H1 (cell line): Measurements from ENCODE around the gene UNC80. TPM values are rescaled to one million over a fixed set of nuclear protein-coding genes. Genes with fewer than 3 reads are reported as not detected.

Experiments
- CTCF ChIA-PET: fragments of 300-600 bp; sonication (Branson Sonifier 250); formaldehyde crosslinking; loops from one replicate; lab custom pipeline; 2021; ENCODE audit not compliant: partially characterized antibody; lab: Charles Lee
- POLR2A ChIA-PET: fragments of 300-600 bp; sonication (Branson Sonifier 250); formaldehyde crosslinking; loops from one replicate; lab custom pipeline; 2021; ENCODE audit warnings: inconsistent platforms; ENCODE audit not compliant: partially characterized antibody; lab: Charles Lee
- DNase-seq, 2 experiments: peaks; one replicate each; pipeline versions ENCODE4 v3.0.0 to v3.0.0-alpha.2; 2010 to 2022; ENCODE audit warnings: low spot score in 2 of 2, low read depth in 1 of 2, mixed read lengths in 1 of 2
- FAIRE-seq: peaks from 2 replicates; lab custom pipeline; 2011; peaks lifted over from hg19 to GRCh38; lab: Jason Lieb, UNC
- H2AFZ ChIP-seq: 2 replicates; pipeline ENCODE4 v1.8.1; 2012; ENCODE audit warnings: low read length, inconsistent platforms
- H2AK5ac ChIP-seq: 2 replicates; pipeline ENCODE4 v1.6.1; 2013; ENCODE audit warnings: low read depth, low read length
- H2BK120ac ChIP-seq: replicated peaks from 2 replicates; pipeline ENCODE3; 2013; ENCODE audit warnings: low read depth, low read length, inconsistent platforms
- H2BK12ac ChIP-seq: 2 replicates; pipeline ENCODE4 v1.6.1; 2013; ENCODE audit warnings: low read depth, low read length
- H2BK15ac ChIP-seq: 2 replicates; pipeline ENCODE4 v1.6.1; 2013; ENCODE audit warnings: low read length
- H2BK20ac ChIP-seq: 2 replicates; pipeline ENCODE4 v1.6.1; 2013; ENCODE audit warnings: low read length
- H2BK5ac ChIP-seq: 2 replicates; pipeline ENCODE4 v1.6.1; 2013; ENCODE audit warnings: low read depth, low read length
- H3K14ac ChIP-seq: 2 replicates; pipeline ENCODE4 v1.6.1; 2013; ENCODE audit warnings: inconsistent platforms; ENCODE audit not compliant: insufficient read length
- H3K18ac ChIP-seq: 2 replicates; pipeline ENCODE4 v1.6.1; 2013; ENCODE audit warnings: low read length; ENCODE audit errors: extremely low read depth
- H3K23ac ChIP-seq: 2 replicates; pipeline ENCODE4 v1.6.1; 2013; ENCODE audit warnings: inconsistent platforms; ENCODE audit not compliant: insufficient read length
- H3K23me2 ChIP-seq: 2 replicates; pipeline ENCODE4 v1.6.1; 2013; ENCODE audit warnings: low read depth, low read length
- H3K27ac ChIP-seq: 2 replicates; pipeline ENCODE4 v1.6.1; 2011; ENCODE audit warnings: low read depth, low read length, inconsistent platforms
- H3K27me3 ChIP-seq, 4 experiments: replicated peaks in 1 of 4; 1 replicate in 1 of 4; 2 replicates in 3 of 4; pipeline versions ENCODE4 v1.6.1 to v1.8.1; 2011 to 2013; ENCODE audit warnings: low read length in 3 of 4, mild to moderate bottlenecking in 3 of 4, inconsistent platforms in 2 of 4, mixed read lengths in 2 of 4, moderate library complexity in 1 of 4; ENCODE audit not compliant: control insufficient read depth in 3 of 4, insufficient read depth in 3 of 4; ENCODE audit errors: extremely low read depth in 1 of 4
- H3K36me3 ChIP-seq, 4 experiments: 2 replicates each; pipeline versions ENCODE4 v1.6.1 to v1.8.1; 2011 to 2013; ENCODE audit warnings: mild to moderate bottlenecking in 4 of 4, low read length in 3 of 4, moderate library complexity in 2 of 4, control low read depth in 1 of 4, inconsistent platforms in 1 of 4; ENCODE audit not compliant: insufficient read depth in 4 of 4, control insufficient read depth in 2 of 4
- H3K4ac ChIP-seq: replicated peaks from 2 replicates; pipeline ENCODE3; 2013; ENCODE audit warnings: low read length, low read depth, mixed read lengths, inconsistent platforms; ENCODE audit not compliant: insufficient read length
- H3K4me1 ChIP-seq, 4 experiments: replicated peaks in 1 of 4; 1 replicate in 1 of 4; 2 replicates in 3 of 4; pipeline versions ENCODE4 v1.6.1 to v1.8.1; 2011 to 2013; ENCODE audit warnings: low read length in 3 of 4, inconsistent platforms in 2 of 4, mixed read lengths in 1 of 4; ENCODE audit not compliant: insufficient read depth in 4 of 4, control insufficient read depth in 3 of 4
- H3K4me2 ChIP-seq, 2 experiments: 2 replicates each; pipeline versions ENCODE4 v1.6.1 to v1.8.1; 2011 to 2013; ENCODE audit warnings: low read depth in 2 of 2, low read length in 2 of 2, control low read depth in 1 of 2, inconsistent platforms in 1 of 2, mild to moderate bottlenecking in 1 of 2; ENCODE audit not compliant: insufficient read depth in 1 of 2
- H3K4me3 ChIP-seq, 4 experiments: fragments of 200-600, 300-600 bp in 1 of 4; sonication (generic), shearing (Covaris generic), sonication (Bioruptor Twin) in 1 of 4; 2 replicates each; pipeline versions ENCODE4 v1.5.1 to v1.8.1; 2011 to 2016; ENCODE audit warnings: low read length in 4 of 4, low read depth in 3 of 4, control low read depth in 2 of 4, inconsistent platforms in 2 of 4, mild to moderate bottlenecking in 2 of 4, mixed read lengths in 1 of 4, moderate library complexity in 1 of 4; ENCODE audit not compliant: insufficient read depth in 2 of 4; ENCODE audit errors: extremely low read depth in 1 of 4
- H3K56ac ChIP-seq: replicated peaks from 2 replicates; pipeline ENCODE3; 2013; ENCODE audit warnings: low read depth, mild to moderate bottlenecking, mixed read lengths, low read length, inconsistent platforms; ENCODE audit not compliant: insufficient read length
- H3K79me1 ChIP-seq: 2 replicates; pipeline ENCODE4 v1.6.1; 2013; ENCODE audit warnings: low read depth, low read length, control low read depth
- H3K79me2 ChIP-seq, 2 experiments: 2 replicates each; pipeline versions ENCODE4 v1.6.1 to v1.8.1; 2012 to 2013; ENCODE audit warnings: low read length in 2 of 2, mild to moderate bottlenecking in 2 of 2, inconsistent platforms in 1 of 2; ENCODE audit not compliant: insufficient read depth in 2 of 2, control insufficient read depth in 1 of 2
- H3K9ac ChIP-seq, 4 experiments: replicated peaks in 1 of 4; 1 replicate in 1 of 4; 2 replicates in 3 of 4; pipeline versions ENCODE4 v1.6.1 to v1.8.1; 2011 to 2013; ENCODE audit warnings: low read depth in 3 of 4, low read length in 3 of 4, control low read depth in 2 of 4, mild to moderate bottlenecking in 2 of 4, moderate library complexity in 2 of 4, inconsistent platforms in 1 of 4; ENCODE audit errors: extremely low read depth in 1 of 4
- H3K9me3 ChIP-seq, 2 experiments: 2 replicates each; pipeline versions ENCODE4 v1.6.1 to v1.8.1; 2012 to 2013; ENCODE audit warnings: mild to moderate bottlenecking in 2 of 2, moderate library complexity in 2 of 2, control low read depth in 1 of 2, inconsistent platforms in 1 of 2, low read depth in 1 of 2, low read length in 1 of 2, mixed read lengths in 1 of 2; ENCODE audit not compliant: insufficient read depth in 2 of 2
- H4K20me1 ChIP-seq, 2 experiments: replicated peaks in 1 of 2; 2 replicates each; pipeline versions ENCODE3 to v1.8.1; 2011 to 2013; ENCODE audit warnings: inconsistent platforms in 2 of 2, low read length in 2 of 2, mild to moderate bottlenecking in 1 of 2; ENCODE audit not compliant: insufficient read depth in 2 of 2, control insufficient read depth in 1 of 2
- H4K5ac ChIP-seq: 2 replicates; pipeline ENCODE4 v1.6.1; 2013; ENCODE audit warnings: low read length, low read depth, mixed read lengths, inconsistent platforms; ENCODE audit not compliant: insufficient read length
- H4K8ac ChIP-seq: 2 replicates; pipeline ENCODE4 v1.8.0; 2013; ENCODE audit warnings: mild to moderate bottlenecking, moderate library complexity, low read length, inconsistent platforms; ENCODE audit not compliant: insufficient read depth; ENCODE audit errors: extremely low read depth
- H4K91ac ChIP-seq: replicated peaks from 2 replicates; pipeline ENCODE3; 2013; ENCODE audit warnings: low read length, mixed read lengths, inconsistent platforms; ENCODE audit not compliant: insufficient read length
- ASH2L ChIP-seq: fragments of 200-600, 300-600 bp; sonication (generic); IDR thresholded peaks from one replicate; pipeline ENCODE4 v1.7.1; 2017; ENCODE audit warnings: low read length
- BRCA1 ChIP-seq: IDR thresholded peaks from 2 replicates; pipeline ENCODE4 v1.6.1; 2012; ENCODE audit warnings: low read depth, low read length, improper control_type of control experiment
- CEBPB ChIP-seq: IDR thresholded peaks from 2 replicates; pipeline ENCODE4 v1.6.1; 2012; ENCODE audit warnings: low read depth, low read length
- CTCF ChIP-seq, 3 experiments: IDR thresholded peaks; 1 replicate in 2 of 3; 2 replicates in 1 of 3; pipeline versions ENCODE4 v1.5.1 to v1.6.1; 2011; ENCODE audit warnings: low read length in 3 of 3, mild to moderate bottlenecking in 3 of 3, inconsistent platforms in 2 of 3, low read depth in 1 of 3, moderate library complexity in 1 of 3; ENCODE audit not compliant: insufficient read depth in 1 of 3; ENCODE audit errors: control extremely low read depth in 1 of 3
- HDAC2 ChIP-seq, 2 experiments: fragments of 300-600 bp in 1 of 2; sonication (generic) in 1 of 2; IDR thresholded peaks; 2 replicates each; pipeline ENCODE4 v1.6.1; 2011 to 2012; ENCODE audit warnings: low read depth in 2 of 2, low read length in 2 of 2, mild to moderate bottlenecking in 2 of 2, moderate library complexity in 2 of 2, borderline replicate concordance in 1 of 2, inconsistent platforms in 1 of 2
- HDAC6 ChIP-seq: IDR thresholded peaks from one replicate; pipeline ENCODE4 v1.7.1; 2012; ENCODE audit warnings: low read depth, mild to moderate bottlenecking, inconsistent platforms, low read length, moderate library complexity
- JUND ChIP-seq: IDR thresholded peaks from 2 replicates; pipeline ENCODE4 v1.6.1; 2011; ENCODE audit warnings: mild to moderate bottlenecking, improper control_type of control experiment, low read length
- POLR2A ChIP-seq, 2 experiments: IDR thresholded peaks; 1 replicate in 1 of 2; 2 replicates in 1 of 2; pipeline ENCODE4 v1.6.1; 2011; ENCODE audit warnings: low read depth in 2 of 2, low read length in 2 of 2, mild to moderate bottlenecking in 2 of 2; ENCODE audit errors: control extremely low read depth in 1 of 2
- RXRA ChIP-seq: IDR thresholded peaks from 2 replicates; pipeline ENCODE4 v1.6.1; 2011; ENCODE audit warnings: low read depth, mild to moderate bottlenecking, low read length, moderate library complexity; ENCODE audit not compliant: insufficient read depth
- SIX5 ChIP-seq: IDR thresholded peaks from 2 replicates; pipeline ENCODE4 v1.6.1; 2011; ENCODE audit warnings: mild to moderate bottlenecking, low read depth, low read length
- SUZ12 ChIP-seq: fragments of 200-600 bp; sonication (generic); IDR thresholded peaks from 2 replicates; pipeline ENCODE4 v1.6.1; 2012; ENCODE audit warnings: mild to moderate bottlenecking, inconsistent platforms, low read length, moderate library complexity, mixed read lengths
- USF2 ChIP-seq: IDR thresholded peaks from 2 replicates; pipeline ENCODE4 v1.6.1; 2011; ENCODE audit warnings: low read length, improper control_type of control experiment
- WGBS, 2 experiments: shearing (Covaris generic) in 1 of 2; methylation state at CpG; one replicate each; pipeline versions ENCODE4 v1.1.6 to v1.1.7; 2013 to 2015; ENCODE audit warnings: low lambda C conversion rate in 2 of 2, mixed read lengths in 2 of 2, inconsistent platforms in 1 of 2, low coverage in 1 of 2, missing lambda C conversion rate in 1 of 2; ENCODE audit not compliant: insufficient replicate concordance in 2 of 2, insufficient coverage in 1 of 2, insufficient read length in 1 of 2; ENCODE audit errors: extremely low coverage in 1 of 2, missing lambda C conversion rate in 1 of 2; 5-methylcytosine and 5-hydroxymethylcytosine counted together
- polyA plus RNA-seq, 7 experiments: library from polyadenylated mRNA; depleted of rRNA in 3 of 7; stranded (reverse) in 5 of 7; unstranded in 2 of 7; fragments of >200 nt in 5 of 7; fragments of 200-250 nt in 2 of 7; gene quantifications; 1 replicate in 5 of 7; 2 replicates in 1 of 7; 4 replicates in 1 of 7; pipeline versions ENCODE4 v1.2.1 to v1.2.3, GENCODE V29; 2011 to 2013; ENCODE audit warnings: missing spikeins in 2 of 7, mixed read lengths in 2 of 7
- total RNA-seq: library from RNA; stranded (reverse); fragmentation: NEBNext Ultra II Directional; extraction: Animal tissue kit (Norgen Biotek cat#: 25700); gene quantifications from 2 replicates; pipeline ENCODE4 v1.2.1, GENCODE V29; 2021

UNC80 gene
- total and polyA plus RNA-seq, 2 of the 8 experiments (the other 6 are each of a cell fraction or from before 2014, with no cell fraction given): 0.53 to 0.56 TPM

GRCh38 chr2:209929369-209929768 is 157.7 kb downstream of the UNC80 start:
- H3K36me3 ChIP-seq: no peaks in the 10 kb centered on the region
- no peak overlapping the region for H2BK15ac ChIP-seq
- FAIRE-seq: no peak
- no peak overlapping the region for H3K9ac ChIP-seq
- no peak for DNase-seq
- H4K8ac ChIP-seq: no peak overlapping the region
- no peak overlapping the region for H3K4me2 ChIP-seq
- no peak overlapping the region for H3K23ac ChIP-seq
- no peak overlapping the region for H2BK120ac ChIP-seq
- H3K14ac ChIP-seq: no peak overlapping the region
- ChIA-PET POLR2A (no interaction called here), CTCF (interaction anchor here (1.1 kb wide), 1 partner anchor 14 kb away, joined by 3 read pairs; no protein-coding TSS in a partner anchor)
- no peaks in the 10 kb centered on the region for H3K4me1 ChIP-seq
- H3K27me3 ChIP-seq: no peaks in the 10 kb centered on the region
- no peak overlapping the region for H3K4ac ChIP-seq
- 89% methylated on average over 2 of the region's 2 CpGs; no CpG with 5 or more reads in 1 of the 2 experiments for WGBS, 2 experiments
- H3K23me2 ChIP-seq: no peaks in the 10 kb centered on the region
- no peaks in the 10 kb centered on the region for H4K20me1 ChIP-seq
- H3K27ac ChIP-seq: no peak overlapping the region
- H3K79me1 ChIP-seq: no peaks in the 10 kb centered on the region
- no peak overlapping the region for H2BK5ac ChIP-seq
- H3K9me3 ChIP-seq: no peaks in the 10 kb centered on the region
- no peak overlapping the region for H3K18ac ChIP-seq
- H2BK12ac ChIP-seq: no peak overlapping the region
- H3K79me2 ChIP-seq: no peaks in the 10 kb centered on the region
- H4K91ac ChIP-seq: no peak overlapping the region
- H3K56ac ChIP-seq: no peak overlapping the region
- H2AFZ ChIP-seq: no peak overlapping the region
- H4K5ac ChIP-seq: no peak overlapping the region
- H2BK20ac ChIP-seq: no peak overlapping the region
- H3K4me3 ChIP-seq: no peak overlapping the region
- no peak overlapping the region for H2AK5ac ChIP-seq
- no peak for TF ChIP-seq RXRA
- TF ChIP-seq SIX5: no peak
- TF ChIP-seq USF2: no peak
- no peak for TF ChIP-seq HDAC6
- TF ChIP-seq SUZ12: no peak
- TF ChIP-seq BRCA1: no peak
- no peak for TF ChIP-seq HDAC2 (IDR thresholded peaks at IDR 0.05; ENCODE audit: borderline replicate concordance in 1 of 2, low read depth in 2 of 2, low read length in 2 of 2)
- TF ChIP-seq POLR2A (IDR thresholded peaks at IDR 0.05; ENCODE audit: control extremely low read depth in 1 of 2, low read depth in 2 of 2, low read length in 2 of 2): no peak
- no peak for TF ChIP-seq ASH2L
- no peak for TF ChIP-seq JUND
- no peak for TF ChIP-seq CTCF (IDR thresholded peaks at IDR 0.05; ENCODE audit: control extremely low read depth in 1 of 3, insufficient read depth in 1 of 3, low read depth in 1 of 3, low read length in 3 of 3)
- no peak for TF ChIP-seq CEBPB
